ENCODE data around the gene SCAI.
A peak's percentile ranks its signal among the peaks of the same experiment; 100 is the strongest.

SCAI gene

GRCh38 chr9:125161284-125161918, 18.1 kb upstream of the SCAI start:
- no peaks in the 10 kb centered on the region for H3K9me3 ChIP-seq (ENCODE audit: severe bottlenecking)
- H3K4me1 ChIP-seq (ENCODE audit: insufficient read depth, poor library complexity, severe bottlenecking): peaks cover 2% of the 10 kb centered on the region
- H3K27me3 ChIP-seq (ENCODE audit: insufficient read depth, poor library complexity, severe bottlenecking): no peaks in the 10 kb centered on the region
- H3K27ac ChIP-seq (ENCODE audit: poor library complexity, severe bottlenecking): peak overlapping the region; percentile 2
- no peak for TF ChIP-seq CTCF (IDR thresholded peaks at IDR 0.05; ENCODE audit: poor library complexity, severe bottlenecking)
- peaks cover 18% of the 10 kb centered on the region for H3K36me3 ChIP-seq (ENCODE audit: low read depth)
- DNase-seq (ENCODE audit: low spot score): no peak
- no peak overlapping the region for H3K4me3 ChIP-seq (ENCODE audit: severe bottlenecking)
- peak; percentile 68 for ATAC-seq (ENCODE audit: low read depth)

- H3K27ac ChIP-seq (ENCODE audit: poor library complexity, severe bottlenecking): peak overlapping the region; percentile 2
- DNase-seq (ENCODE audit: low spot score) (no peak), ATAC-seq (ENCODE audit: low read depth) (no peak)
- H3K4me3 ChIP-seq (ENCODE audit: severe bottlenecking): no peak overlapping the region
- no peaks in the 10 kb centered on the region for H3K27me3 ChIP-seq (ENCODE audit: insufficient read depth, poor library complexity, severe bottlenecking)
- peaks cover 22% of the 10 kb centered on the region for H3K36me3 ChIP-seq (ENCODE audit: low read depth)
- TF ChIP-seq CTCF (IDR thresholded peaks at IDR 0.05; ENCODE audit: poor library complexity, severe bottlenecking): no peak
- peaks cover 2% of the 10 kb centered on the region for H3K4me1 ChIP-seq (ENCODE audit: insufficient read depth, poor library complexity, severe bottlenecking)
- H3K9me3 ChIP-seq (ENCODE audit: severe bottlenecking): no peaks in the 10 kb centered on the region
These were observed 17.4 kb upstream of the SCAI start for GRCh38 chr9:125160750-125161149.

- no peak for DNase-seq (ENCODE audit: low spot score)
- H3K4me1 ChIP-seq (ENCODE audit: insufficient read depth, poor library complexity, severe bottlenecking): peaks cover 2% of the 10 kb centered on the region
- TF ChIP-seq CTCF (IDR thresholded peaks at IDR 0.05; ENCODE audit: poor library complexity, severe bottlenecking): no peak
- H3K9me3 ChIP-seq (ENCODE audit: severe bottlenecking): no peaks in the 10 kb centered on the region
- H3K27ac ChIP-seq (ENCODE audit: poor library complexity, severe bottlenecking): no peak overlapping the region
- ATAC-seq (ENCODE audit: low read depth): no peak
- H3K4me3 ChIP-seq (ENCODE audit: severe bottlenecking): no peak overlapping the region
- peaks cover 47% of the 10 kb centered on the region for H3K36me3 ChIP-seq (ENCODE audit: low read depth)
- no peaks in the 10 kb centered on the region for H3K27me3 ChIP-seq (ENCODE audit: insufficient read depth, poor library complexity, severe bottlenecking)
These were observed 13.2 kb upstream of the SCAI start for GRCh38 chr9:125156551-125156950.

- TF ChIP-seq CTCF (IDR thresholded peaks at IDR 0.05; ENCODE audit: poor library complexity, severe bottlenecking): no peak
- H3K4me3 ChIP-seq (ENCODE audit: severe bottlenecking): no peak overlapping the region
These were observed 10.5 kb upstream of the SCAI start for GRCh38 chr9:125153712-125154367.

GRCh38 chr9:125151730-125152129, 8.4 kb upstream of the SCAI start:
- Histone ChIP-seq H3K4me3 (ENCODE audit: severe bottlenecking) (no peak overlapping the region), H3K27ac (ENCODE audit: poor library complexity, severe bottlenecking) (no peak overlapping the region), H3K27me3 (ENCODE audit: insufficient read depth, poor library complexity, severe bottlenecking) (no peaks in the 10 kb centered on the region), H3K9me3 (ENCODE audit: severe bottlenecking) (no peaks in the 10 kb centered on the region), H3K36me3 (ENCODE audit: low read depth) (peaks cover 50% of the 10 kb centered on the region), H3K4me1 (ENCODE audit: insufficient read depth, poor library complexity, severe bottlenecking) (no peaks in the 10 kb centered on the region)
- DNase-seq (ENCODE audit: low spot score) (no peak), ATAC-seq (ENCODE audit: low read depth) (no peak)
- no peak for TF ChIP-seq CTCF (IDR thresholded peaks at IDR 0.05; ENCODE audit: poor library complexity, severe bottlenecking)

More at GRCh38 chr9:125153712-125154367, 10.5 kb upstream of the SCAI start:
- no peak overlapping the region for H3K27ac ChIP-seq (ENCODE audit: poor library complexity, severe bottlenecking)
- no peak for ATAC-seq (ENCODE audit: low read depth)
- H3K36me3 ChIP-seq (ENCODE audit: low read depth): peaks cover 53% of the 10 kb centered on the region
- H3K4me1 ChIP-seq (ENCODE audit: insufficient read depth, poor library complexity, severe bottlenecking): no peaks in the 10 kb centered on the region
- H3K9me3 ChIP-seq (ENCODE audit: severe bottlenecking): no peaks in the 10 kb centered on the region
- H3K27me3 ChIP-seq (ENCODE audit: insufficient read depth, poor library complexity, severe bottlenecking): no peaks in the 10 kb centered on the region
- no peak for DNase-seq (ENCODE audit: low spot score)

Data from RWPE2 (cell line).